Liver (tissue), 9 donors: Measurements from ENCODE around the gene PHF2. TPM values are rescaled to one million over a fixed set of nuclear protein-coding genes. Genes with fewer than 3 reads are reported as not detected.
A peak's percentile ranks its signal among the peaks of the same experiment; 100 is the strongest.

Source experiments
- DNase-seq: peaks from one replicate; pipeline ENCODE4 v3.0.0-alpha.2; 2017; ENCODE audit warnings: low spot score
- H3K27ac ChIP-seq, 2 donors: one replicate each; pipeline ENCODE4 v1.7.0; 2013; ENCODE audit warnings: inconsistent platforms in 2 of 2, low read length in 2 of 2, control low read depth in 1 of 2, low read depth in 1 of 2, mild to moderate bottlenecking in 1 of 2
- H3K27me3 ChIP-seq, 4 donors: one replicate each; pipeline versions ENCODE4 v1.6.1 to v1.7.0; 2013; ENCODE audit warnings: low read length in 3 of 4, inconsistent platforms in 1 of 4, mild to moderate bottlenecking in 1 of 4, moderate library complexity in 1 of 4; ENCODE audit not compliant: control insufficient read depth in 4 of 4, insufficient read depth in 4 of 4
- H3K36me3 ChIP-seq, 4 donors: one replicate each; pipeline versions ENCODE4 v1.6.1 to v1.7.0; 2013; ENCODE audit warnings: low read length in 3 of 4, mild to moderate bottlenecking in 3 of 4, low read depth in 1 of 4, moderate library complexity in 1 of 4; ENCODE audit not compliant: control insufficient read depth in 4 of 4, insufficient read depth in 3 of 4
- H3K4me1 ChIP-seq, 4 donors: one replicate each; pipeline versions ENCODE4 v1.6.1 to v1.7.0; 2013; ENCODE audit warnings: low read length in 3 of 4, mild to moderate bottlenecking in 3 of 4, moderate library complexity in 1 of 4; ENCODE audit not compliant: control insufficient read depth in 4 of 4, insufficient read depth in 4 of 4
- H3K4me3 ChIP-seq, 3 donors: one replicate each; pipeline versions ENCODE4 v1.6.1 to v1.7.0; 2013; ENCODE audit warnings: low read length in 3 of 3, control low read depth in 1 of 3, low read depth in 1 of 3, mild to moderate bottlenecking in 1 of 3
- H3K9ac ChIP-seq, 2 donors: one replicate each; pipeline ENCODE4 v1.7.0; 2013; ENCODE audit warnings: low read length in 2 of 2, mild to moderate bottlenecking in 2 of 2, moderate library complexity in 2 of 2, control low read depth in 1 of 2, low read depth in 1 of 2
- H3K9me3 ChIP-seq, 4 donors: one replicate each; pipeline versions ENCODE4 v1.6.1 to v1.7.0; 2013; ENCODE audit warnings: low read length in 3 of 4; ENCODE audit not compliant: control insufficient read depth in 4 of 4
- CTCF ChIP-seq: fragments of 150-350 bp; IDR thresholded peaks from 2 replicates; pipeline ENCODE4 v1.5.1; 2017; ENCODE audit warnings: improper control_type of control experiment, low read depth, low read length; ENCODE audit not compliant: missing input control
- EGR1 ChIP-seq, 2 donors: IDR thresholded peaks; 2 replicates each; pipeline ENCODE4 v1.6.1; 2016 to 2018; ENCODE audit warnings: antibody characterized with exemption in 2 of 2, low read depth in 2 of 2
- FOXA2 ChIP-seq: IDR thresholded peaks from 2 replicates; pipeline ENCODE4 v1.6.1; 2016; ENCODE audit warnings: antibody characterized with exemption
- GABPA ChIP-seq, 2 donors: IDR thresholded peaks in 1 of 2; conservative IDR thresholded peaks in 1 of 2; 2 replicates each; pipeline ENCODE4 v1.6.1; 2016; ENCODE audit warnings: antibody characterized with exemption in 2 of 2, mild to moderate bottlenecking in 1 of 2, moderate library complexity in 1 of 2
- HNF4A ChIP-seq, 2 donors: conservative IDR thresholded peaks; 2 replicates each; pipeline ENCODE4 v1.6.1; 2016; ENCODE audit warnings: antibody characterized with exemption in 2 of 2, mild to moderate bottlenecking in 2 of 2
- HNF4G ChIP-seq: IDR thresholded peaks from 2 replicates; pipeline ENCODE4 v1.6.1; 2016; ENCODE audit warnings: antibody characterized with exemption
- JUND ChIP-seq, 2 donors: IDR thresholded peaks; 2 replicates each; pipeline ENCODE4 v1.6.1; 2016; ENCODE audit warnings: antibody characterized with exemption in 2 of 2
- MAX ChIP-seq: IDR thresholded peaks from 2 replicates; pipeline ENCODE4 v1.6.1; 2016; ENCODE audit warnings: antibody characterized with exemption
- NR2F2 ChIP-seq: IDR thresholded peaks from 2 replicates; pipeline ENCODE4 v1.6.1; 2016; ENCODE audit warnings: antibody characterized with exemption
- RAD21 ChIP-seq, 2 donors: IDR thresholded peaks; 2 replicates each; pipeline ENCODE4 v1.6.1; 2016; ENCODE audit warnings: antibody characterized with exemption in 2 of 2, mild to moderate bottlenecking in 2 of 2
- REST ChIP-seq: IDR thresholded peaks from 2 replicates; pipeline ENCODE4 v1.6.1; 2016; ENCODE audit warnings: antibody characterized with exemption, mild to moderate bottlenecking
- RXRA ChIP-seq, 2 donors: IDR thresholded peaks; 2 replicates each; pipeline ENCODE4 v1.6.1; 2017 to 2018; ENCODE audit warnings: antibody characterized with exemption in 2 of 2, mild to moderate bottlenecking in 1 of 2
- SP1 ChIP-seq: IDR thresholded peaks from 2 replicates; pipeline ENCODE4 v1.6.1; 2018; ENCODE audit warnings: antibody characterized with exemption, mild to moderate bottlenecking
- YY1 ChIP-seq: IDR thresholded peaks from 2 replicates; pipeline ENCODE4 v1.6.1; 2016; ENCODE audit warnings: antibody characterized with exemption, mild to moderate bottlenecking
- WGBS: extraction: QIAGEN DNeasy Blood & Tissue Kit; methylation state at CpG from one replicate; pipeline ENCODE4 v1.1.7; 2013; 5-methylcytosine and 5-hydroxymethylcytosine counted together
- polyA plus RNA-seq, 2 donors: library from polyadenylated mRNA; stranded (reverse) in 1 of 2; unstranded in 1 of 2; fragments of 200-250 nt in 1 of 2; fragments of >200 nt in 1 of 2; fragmentation: Nextera tagmentation in 1 of 2; extraction: Ambion mirVana in 1 of 2; gene quantifications; one replicate each; pipeline versions ENCODE4 v1.2.1 to v1.2.3, GENCODE V29; 2013 to 2015
- total RNA-seq, 2 donors: library from RNA; depleted of rRNA; stranded (reverse); fragments of >200 nt; gene quantifications; one replicate each; pipeline ENCODE4 v1.2.3, GENCODE V29; 2014
- TF ChIP-seq, protein P1 (sequence below): IDR thresholded peaks from 2 replicates; pipeline ENCODE4 v1.6.1; 2016; ENCODE audit warnings: antibody characterized with exemption
- donor health status: healthy.
- donor health status: healthy.
- donor health status: healthy.
- donor health status: healthy.
- donor health status: healthy.

Gene PHF2
- total and polyA plus RNA-seq, 4 donors = 2.3 to 8.6 (median 6.7) TPM

DNA sequence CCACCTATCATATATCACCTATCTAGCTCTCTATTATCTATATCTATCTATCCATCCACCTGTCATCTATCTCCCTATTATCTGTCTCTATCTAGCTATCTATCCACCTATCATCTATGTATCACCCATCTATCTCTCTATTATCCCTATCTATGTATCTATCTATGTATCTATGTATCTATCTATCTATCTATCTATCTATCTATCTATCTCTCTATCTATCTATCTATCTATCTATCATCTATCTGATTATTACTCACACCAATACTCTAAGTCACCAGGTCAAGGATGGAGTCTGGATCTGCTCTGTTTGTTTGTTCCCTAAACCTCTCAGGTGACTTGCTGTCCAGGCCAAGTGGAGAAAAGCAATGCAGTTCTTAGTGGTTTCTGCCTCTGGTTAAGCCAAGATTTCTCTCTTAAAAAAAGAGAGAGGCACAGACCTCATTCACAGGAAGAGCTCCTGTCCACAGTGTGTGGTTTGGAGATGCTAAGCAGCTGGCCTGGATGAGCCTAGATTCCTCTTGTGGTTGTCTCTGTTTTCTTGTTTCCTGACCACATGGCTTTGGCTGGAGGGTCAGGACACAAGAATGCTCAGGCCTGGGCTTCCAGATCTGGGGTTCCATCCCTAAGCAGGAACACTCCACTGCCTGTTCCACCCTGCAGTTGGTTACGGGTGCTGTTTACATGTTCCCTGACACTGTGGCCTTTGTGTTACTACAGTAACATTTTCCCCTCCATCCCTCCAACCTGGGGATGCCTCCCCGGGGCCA lies 133.4 kb downstream of the PHF2 start:
- H3K36me3 ChIP-seq = no peaks in the 10 kb centered on the region
- H3K27ac ChIP-seq = no peak overlapping the region
- H3K9me3 ChIP-seq = peaks cover 0 to 11% (median 5%) of the 10 kb centered on the region in 4 donors
- H3K9ac ChIP-seq = no peak overlapping the region
- WGBS = 89% methylated on average over 2 of the region's 2 CpGs
- TF ChIP-seq NR2F2 = no peak
- no peak for TF ChIP-seq HNF4A (conservative IDR thresholded peaks at IDR 0.05)
- no peak for TF ChIP-seq SP1
- TF ChIP-seq HNF4G = no peak
- TF ChIP-seq RAD21 (IDR thresholded peaks at IDR 0.05) = no peak
- DNase-seq = peak; percentile 24
- no peaks in the 10 kb centered on the region for H3K4me1 ChIP-seq
- H3K27me3 ChIP-seq = peaks cover 0 to 3% (median 0%) of the 10 kb centered on the region in 4 donors
- no peak overlapping the region for H3K4me3 ChIP-seq

GRCh38 chr9:93710370-93710723 lies 134.0 kb downstream of the PHF2 start:
- Histone ChIP-seq H3K27ac (no peak overlapping the region), H3K4me1 (no peaks in the 10 kb centered on the region), H3K4me3 (no peak overlapping the region), H3K9ac (no peak overlapping the region), H3K36me3 (no peaks in the 10 kb centered on the region), H3K27me3 (peaks cover 0 to 3% (median 0%) of the 10 kb centered on the region in 4 donors), H3K9me3 (peaks cover 0 to 14% (median 5%) of the 10 kb centered on the region in 4 donors)
- no peak for DNase-seq
- TF ChIP-seq, protein P1, sequence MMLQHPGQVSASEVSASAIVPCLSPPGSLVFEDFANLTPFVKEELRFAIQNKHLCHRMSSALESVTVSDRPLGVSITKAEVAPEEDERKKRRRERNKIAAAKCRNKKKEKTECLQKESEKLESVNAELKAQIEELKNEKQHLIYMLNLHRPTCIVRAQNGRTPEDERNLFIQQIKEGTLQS = no peak
- no peak for TF ChIP-seq MAX
- 84% methylated on average over 6 of the region's 6 CpGs for WGBS

- WGBS = 83% methylated on average over 2 of the region's 2 CpGs
- DNase-seq = no peak
- H3K36me3 ChIP-seq = no peaks in the 10 kb centered on the region
- TF ChIP-seq JUND (IDR thresholded peaks at IDR 0.05) (no peak), RXRA (IDR thresholded peaks at IDR 0.05) (no peak), FOXA2 (no peak), RAD21 (IDR thresholded peaks at IDR 0.05) (no peak), EGR1 (IDR thresholded peaks at IDR 0.05; ENCODE audit: low read depth in 2 of 2) (no peak)
- no peak overlapping the region for H3K27ac ChIP-seq
- no peaks in the 10 kb centered on the region for H3K4me1 ChIP-seq
- H3K27me3 ChIP-seq = peaks cover 0 to 3% (median 0%) of the 10 kb centered on the region in 4 donors
- H3K4me3 ChIP-seq = no peak overlapping the region
- no peak overlapping the region for H3K9ac ChIP-seq
- peaks cover 0 to 17% (median 5%) of the 10 kb centered on the region in 4 donors for H3K9me3 ChIP-seq
Measured at GRCh38 chr9:93711002-93711401, 134.6 kb downstream of the PHF2 start.

GRCh38 chr9:93712896-93713295 lies 136.5 kb downstream of the PHF2 start:
- H3K36me3 ChIP-seq = no peaks in the 10 kb centered on the region
- H3K4me3 ChIP-seq = no peak overlapping the region
- H3K27me3 ChIP-seq = peaks cover 0 to 3% (median 0%) of the 10 kb centered on the region in 4 donors
- WGBS = 77% methylated on average over 9 of the region's 9 CpGs
- no peak overlapping the region for H3K27ac ChIP-seq
- peaks cover under 1 to 12% (median 2%) of the 10 kb centered on the region in 4 donors for H3K9me3 ChIP-seq
- DNase-seq = no peak
- no peak overlapping the region for H3K9ac ChIP-seq
- no peaks in the 10 kb centered on the region for H3K4me1 ChIP-seq
- no peak for TF ChIP-seq SP1
- no peak for TF ChIP-seq EGR1 (IDR thresholded peaks at IDR 0.05; ENCODE audit: low read depth in 2 of 2)
- TF ChIP-seq, protein P1 = no peak
- no peak for TF ChIP-seq JUND (IDR thresholded peaks at IDR 0.05)
- no peak for TF ChIP-seq HNF4A (conservative IDR thresholded peaks at IDR 0.05)
- TF ChIP-seq MAX = no peak
- no peak for TF ChIP-seq FOXA2
- TF ChIP-seq GABPA (IDR thresholded peaks at IDR 0.05 in 1 of 2, conservative IDR thresholded peaks at IDR 0.05 in 1 of 2) = no peak
- TF ChIP-seq CTCF = no peak
- TF ChIP-seq RXRA (IDR thresholded peaks at IDR 0.05) = no peak
- no peak for TF ChIP-seq YY1
- no peak for TF ChIP-seq NR2F2
- no peak for TF ChIP-seq RAD21 (IDR thresholded peaks at IDR 0.05)
- no peak for TF ChIP-seq REST
